GM12892 (cell line): ENCODE results near the gene UBFD1.

Source experiments
- POLR2A ChIP-seq: IDR thresholded peaks from 2 replicates; pipeline ENCODE4 v1.6.1; 2011; ENCODE audit warnings: low read depth, low read length, control low read depth
- POLR2AphosphoS5 ChIP-seq: IDR thresholded peaks from 2 replicates; pipeline ENCODE4 v1.6.1; 2011; ENCODE audit warnings: low read depth, low read length, control low read depth
- TAF1 ChIP-seq: IDR thresholded peaks from 2 replicates; pipeline ENCODE4 v1.6.1; 2011; ENCODE audit warnings: low read depth, mild to moderate bottlenecking, control low read depth, low read length, borderline replicate concordance

GRCh38 chr16:23597003-23597756, 39.7 kb downstream of the UBFD1 start:
- TF ChIP-seq POLR2AphosphoS5 (no peak), POLR2A (no peak), TAF1 (no peak)
